Measurements from ENCODE around the gene SERPINA5.

The SERPINA5 gene

DNA sequence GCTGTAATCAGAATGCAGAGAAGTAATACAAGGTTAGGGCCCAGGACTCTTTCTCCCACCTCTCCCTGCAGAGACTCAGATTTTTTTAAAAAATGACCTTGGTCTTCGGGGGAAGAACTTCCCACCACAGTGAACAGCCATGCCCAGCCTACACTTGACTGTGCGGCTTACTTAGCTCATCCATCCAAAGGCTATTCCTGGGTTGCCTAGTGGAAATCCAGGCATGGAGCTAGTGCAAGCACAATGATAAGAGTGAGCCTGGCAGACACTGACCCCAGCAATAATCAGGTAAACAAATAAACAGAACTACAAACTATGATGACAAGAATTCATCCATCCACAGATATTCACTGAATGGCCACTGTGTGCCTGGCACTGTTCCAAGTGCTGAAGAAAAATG is 14.7 kb downstream of the SERPINA5 start:
- TF ChIP-seq MAX (IDR thresholded peaks at IDR 0.05) (no peak), YY1 (IDR thresholded peaks at IDR 0.05; ENCODE audit: low read depth) (no peak), EGR1 (IDR thresholded peaks at IDR 0.05) (no peak), FOXM1 (IDR thresholded peaks at IDR 0.05; ENCODE audit: borderline replicate concordance, low read depth) (no peak), TCF12 (IDR thresholded peaks at IDR 0.05; ENCODE audit: low read depth) (no peak), RAD21 (IDR thresholded peaks at IDR 0.05; ENCODE audit: low read depth) (no peak), CREB1 (IDR thresholded peaks at IDR 0.05; ENCODE audit: low read depth) (no peak), USF1 (IDR thresholded peaks at IDR 0.05) (no peak), ZBTB7A (IDR thresholded peaks at IDR 0.05; ENCODE audit: low read depth) (no peak), NFIC (IDR thresholded peaks at IDR 0.05) (no peak), EP300 (IDR thresholded peaks at IDR 0.05; ENCODE audit: borderline replicate concordance) (no peak), CEBPB (IDR thresholded peaks at IDR 0.05) (no peak), TEAD4 (IDR thresholded peaks at IDR 0.05) (no peak), TAF1 (IDR thresholded peaks at IDR 0.05; ENCODE audit: low read depth) (no peak)
- TF ChIP-seq, protein P1, sequence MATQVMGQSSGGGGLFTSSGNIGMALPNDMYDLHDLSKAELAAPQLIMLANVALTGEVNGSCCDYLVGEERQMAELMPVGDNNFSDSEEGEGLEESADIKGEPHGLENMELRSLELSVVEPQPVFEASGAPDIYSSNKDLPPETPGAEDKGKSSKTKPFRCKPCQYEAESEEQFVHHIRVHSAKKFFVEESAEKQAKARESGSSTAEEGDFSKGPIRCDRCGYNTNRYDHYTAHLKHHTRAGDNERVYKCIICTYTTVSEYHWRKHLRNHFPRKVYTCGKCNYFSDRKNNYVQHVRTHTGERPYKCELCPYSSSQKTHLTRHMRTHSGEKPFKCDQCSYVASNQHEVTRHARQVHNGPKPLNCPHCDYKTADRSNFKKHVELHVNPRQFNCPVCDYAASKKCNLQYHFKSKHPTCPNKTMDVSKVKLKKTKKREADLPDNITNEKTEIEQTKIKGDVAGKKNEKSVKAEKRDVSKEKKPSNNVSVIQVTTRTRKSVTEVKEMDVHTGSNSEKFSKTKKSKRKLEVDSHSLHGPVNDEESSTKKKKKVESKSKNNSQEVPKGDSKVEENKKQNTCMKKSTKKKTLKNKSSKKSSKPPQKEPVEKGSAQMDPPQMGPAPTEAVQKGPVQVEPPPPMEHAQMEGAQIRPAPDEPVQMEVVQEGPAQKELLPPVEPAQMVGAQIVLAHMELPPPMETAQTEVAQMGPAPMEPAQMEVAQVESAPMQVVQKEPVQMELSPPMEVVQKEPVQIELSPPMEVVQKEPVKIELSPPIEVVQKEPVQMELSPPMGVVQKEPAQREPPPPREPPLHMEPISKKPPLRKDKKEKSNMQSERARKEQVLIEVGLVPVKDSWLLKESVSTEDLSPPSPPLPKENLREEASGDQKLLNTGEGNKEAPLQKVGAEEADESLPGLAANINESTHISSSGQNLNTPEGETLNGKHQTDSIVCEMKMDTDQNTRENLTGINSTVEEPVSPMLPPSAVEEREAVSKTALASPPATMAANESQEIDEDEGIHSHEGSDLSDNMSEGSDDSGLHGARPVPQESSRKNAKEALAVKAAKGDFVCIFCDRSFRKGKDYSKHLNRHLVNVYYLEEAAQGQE (IDR thresholded peaks at IDR 0.05; ENCODE audit: low read depth): no peak

DNA sequence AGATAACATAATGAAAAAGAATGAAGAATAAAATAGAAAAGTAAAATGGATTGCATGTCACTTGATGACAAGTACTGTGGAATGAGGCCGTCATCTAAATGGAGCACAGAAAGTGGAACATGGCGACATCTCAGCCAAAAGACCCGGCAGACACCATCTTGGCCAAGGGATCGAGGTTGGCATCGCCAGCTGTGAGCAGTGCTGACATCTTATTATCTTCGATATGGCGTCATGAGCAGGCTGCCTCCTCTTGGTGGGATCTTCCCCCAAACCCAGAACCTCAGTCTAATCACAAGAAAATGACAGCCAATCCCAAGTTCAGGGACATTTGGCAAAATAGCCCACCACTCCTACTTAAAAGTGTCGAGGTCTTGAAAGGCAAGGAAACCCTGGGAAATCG is 15.1 kb downstream of the SERPINA5 start:
- TF ChIP-seq EP300 (IDR thresholded peaks at IDR 0.05; ENCODE audit: borderline replicate concordance): no peak
- no peak for TF ChIP-seq TAF1 (IDR thresholded peaks at IDR 0.05; ENCODE audit: low read depth)
- no peak for TF ChIP-seq NFIC (IDR thresholded peaks at IDR 0.05)
- TF ChIP-seq TCF12 (IDR thresholded peaks at IDR 0.05; ENCODE audit: low read depth): no peak
- TF ChIP-seq, protein P1 (IDR thresholded peaks at IDR 0.05; ENCODE audit: low read depth): no peak
- TF ChIP-seq CEBPB (IDR thresholded peaks at IDR 0.05): no peak

DNA sequence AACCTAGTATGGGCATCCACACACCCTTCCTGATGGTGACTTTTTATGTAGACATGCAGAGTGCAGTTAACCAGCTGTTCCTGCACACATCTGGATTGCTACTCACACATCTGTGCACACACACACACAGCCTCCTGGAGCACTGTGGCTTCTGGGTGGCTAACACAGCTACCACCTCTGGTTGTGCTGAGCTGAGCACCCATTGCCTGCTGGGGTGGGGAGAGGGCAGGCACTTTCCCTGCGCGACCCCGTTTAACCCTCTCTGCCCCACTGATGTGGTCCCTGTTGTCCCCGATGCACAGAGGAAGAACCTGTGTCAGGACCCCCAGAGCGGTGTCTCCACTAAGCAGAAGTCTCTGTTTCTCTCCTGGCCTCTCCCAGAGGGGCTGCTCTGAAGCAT is 16.6 kb downstream of the SERPINA5 start:
- no peak for TF ChIP-seq CREB1 (IDR thresholded peaks at IDR 0.05; ENCODE audit: low read depth)
- TF ChIP-seq FOXM1 (IDR thresholded peaks at IDR 0.05; ENCODE audit: borderline replicate concordance, low read depth): no peak
- no peak for TF ChIP-seq TEAD4 (IDR thresholded peaks at IDR 0.05)
- no peak for TF ChIP-seq EGR1 (IDR thresholded peaks at IDR 0.05)
- TF ChIP-seq RAD21 (IDR thresholded peaks at IDR 0.05; ENCODE audit: low read depth): no peak

DNA sequence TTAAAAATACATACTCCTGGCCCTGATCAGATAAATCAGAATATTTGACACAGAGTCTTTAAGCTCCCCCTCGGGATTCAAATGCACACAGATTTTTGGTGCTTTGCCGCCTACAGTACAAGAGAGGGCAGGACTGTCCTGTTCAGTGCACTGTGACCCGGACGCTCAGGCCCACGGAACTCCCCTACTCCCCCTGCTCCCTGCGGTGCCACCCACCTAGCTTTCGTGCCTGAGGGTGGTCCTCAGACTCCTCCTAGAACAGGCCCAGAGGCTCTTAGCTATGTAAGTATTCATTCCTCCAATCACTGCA is 17.2 kb downstream of the SERPINA5 start:
- no peak for TF ChIP-seq YY1 (IDR thresholded peaks at IDR 0.05; ENCODE audit: low read depth)
- TF ChIP-seq TCF12 (IDR thresholded peaks at IDR 0.05; ENCODE audit: low read depth): no peak
- no peak for TF ChIP-seq ZBTB7A (IDR thresholded peaks at IDR 0.05; ENCODE audit: low read depth)
- no peak for TF ChIP-seq CEBPB (IDR thresholded peaks at IDR 0.05)
- no peak for TF ChIP-seq MAX (IDR thresholded peaks at IDR 0.05)
- no peak for TF ChIP-seq FOXM1 (IDR thresholded peaks at IDR 0.05; ENCODE audit: borderline replicate concordance, low read depth)
- TF ChIP-seq EGR1 (IDR thresholded peaks at IDR 0.05): no peak
- no peak for TF ChIP-seq EP300 (IDR thresholded peaks at IDR 0.05; ENCODE audit: borderline replicate concordance)
- no peak for TF ChIP-seq TAF1 (IDR thresholded peaks at IDR 0.05; ENCODE audit: low read depth)
- TF ChIP-seq CREB1 (IDR thresholded peaks at IDR 0.05; ENCODE audit: low read depth): no peak
- no peak for TF ChIP-seq USF1 (IDR thresholded peaks at IDR 0.05)
- no peak for TF ChIP-seq TEAD4 (IDR thresholded peaks at IDR 0.05)
- TF ChIP-seq, protein P1 (IDR thresholded peaks at IDR 0.05; ENCODE audit: low read depth): no peak
- no peak for TF ChIP-seq NFIC (IDR thresholded peaks at IDR 0.05)
- no peak for TF ChIP-seq RAD21 (IDR thresholded peaks at IDR 0.05; ENCODE audit: low read depth)

Measured in Ishikawa (cell line).